ENCODE results near the gene L3MBTL4.
A peak's percentile ranks its signal among the peaks of the same experiment; 100 is the strongest.

The L3MBTL4 gene

GRCh38 chr18:5986257-5986931 is 428.3 kb downstream of the L3MBTL4 start:
- no peak for DNase-seq (ENCODE audit: low spot score)

- DNase-seq (ENCODE audit: low spot score), result no peak
These were observed 430.5 kb downstream of the L3MBTL4 start for GRCh38 chr18:5984245-5984644.

GRCh38 chr18:5983488-5983887 is 431.2 kb downstream of the L3MBTL4 start:
- no peak for DNase-seq (ENCODE audit: low spot score)

GRCh38 chr18:5982332-5982731 is 432.4 kb downstream of the L3MBTL4 start:
- no peak for DNase-seq (ENCODE audit: low spot score)

GRCh38 chr18:5980721-5981120 is 434.0 kb downstream of the L3MBTL4 start:
- DNase-seq (ENCODE audit: low spot score), result no peak

GRCh38 chr18:5979971-5980457 is 434.7 kb downstream of the L3MBTL4 start:
- DNase-seq (ENCODE audit: low spot score), result no peak

GRCh38 chr18:5979176-5979888 is 435.4 kb downstream of the L3MBTL4 start:
- no peak for DNase-seq (ENCODE audit: low spot score)

GRCh38 chr18:5977022-5977421 is 437.7 kb downstream of the L3MBTL4 start:
- DNase-seq (ENCODE audit: low spot score), result no peak

- DNase-seq (ENCODE audit: low spot score), result peak; percentile 17
These were observed 439.4 kb downstream of the L3MBTL4 start for GRCh38 chr18:5975111-5976002.

GRCh38 chr18:5974696-5975095 is 440.0 kb downstream of the L3MBTL4 start:
- DNase-seq (ENCODE audit: low spot score), result no peak

- no peak for DNase-seq (ENCODE audit: low spot score)
These were observed 441.6 kb downstream of the L3MBTL4 start for GRCh38 chr18:5973099-5973498.

- no peak for DNase-seq (ENCODE audit: low spot score)
These were observed 442.4 kb downstream of the L3MBTL4 start for GRCh38 chr18:5972298-5972697.

GRCh38 chr18:5969989-5970403 is 444.7 kb downstream of the L3MBTL4 start:
- peak; percentile 84 for DNase-seq (ENCODE audit: low spot score)

- DNase-seq (ENCODE audit: low spot score), result no peak
These were observed 445.2 kb downstream of the L3MBTL4 start for GRCh38 chr18:5969355-5969988.

GRCh38 chr18:5967666-5968065 is 447.0 kb downstream of the L3MBTL4 start:
- no peak for DNase-seq (ENCODE audit: low spot score)

GRCh38 chr18:5967007-5967406 is 447.7 kb downstream of the L3MBTL4 start:
- no peak for DNase-seq (ENCODE audit: low spot score)

- no peak for DNase-seq (ENCODE audit: low spot score)
These were observed 448.2 kb downstream of the L3MBTL4 start for GRCh38 chr18:5966514-5966913.

- DNase-seq (ENCODE audit: low spot score), result no peak
These were observed 449.7 kb downstream of the L3MBTL4 start for GRCh38 chr18:5964996-5965395.

GRCh38 chr18:5964596-5964995 is 450.1 kb downstream of the L3MBTL4 start:
- DNase-seq (ENCODE audit: low spot score), result no peak

- no peak for DNase-seq (ENCODE audit: low spot score)
These were observed 450.6 kb downstream of the L3MBTL4 start for GRCh38 chr18:5964108-5964507.

- no peak for DNase-seq (ENCODE audit: low spot score)
These were observed 451.4 kb downstream of the L3MBTL4 start for GRCh38 chr18:5963267-5963666.

- no peak for DNase-seq (ENCODE audit: low spot score)
These were observed 452.3 kb downstream of the L3MBTL4 start for GRCh38 chr18:5962362-5962761.

All from globus pallidus (tissue), 1 donor.